Upper lobe of left lung (tissue), 6 donors: ENCODE measurements around the gene ALG9. TPM values are rescaled to one million over a fixed set of nuclear protein-coding genes. Genes with fewer than 3 reads are reported as not detected.
"Not testable (repeated sequence)": the region's sequence is repeated elsewhere in the genome, so short reads cannot be mapped to it uniquely, and the experiment has no call there.

ENCODE experiments used
- ATAC-seq, 2 donors: fragments of 200-7000 bp; cut with Tn5 transposase; one replicate each; pipeline ENCODE4 v1.9.1; 2022; ENCODE audit warnings: mild to moderate bottlenecking in 2 of 2, moderate library complexity in 2 of 2; ENCODE audit not compliant: low FRiP score in 2 of 2
- DNase-seq, 2 donors: peaks; one replicate each; pipeline ENCODE4 v3.0.0-alpha.2; 2019 to 2020
- H3K27ac ChIP-seq, 4 donors: fragments of 200-600 bp; sonication (generic); one replicate each; pipeline ENCODE4 v1.5.1; 2016 to 2019
- H3K27me3 ChIP-seq, 4 donors: fragments of 200-600 bp; sonication (generic); one replicate each; pipeline ENCODE4 v1.5.1; 2017 to 2019
- H3K36me3 ChIP-seq, 4 donors: fragments of 200-600 bp; sonication (generic); one replicate each; pipeline ENCODE4 v1.5.1; 2016 to 2019
- H3K4me1 ChIP-seq, 4 donors: fragments of 200-600 bp; sonication (generic); one replicate each; pipeline ENCODE4 v1.5.1; 2018 to 2019
- H3K4me3 ChIP-seq, 4 donors: fragments of 200-600 bp; sonication (generic); one replicate each; pipeline ENCODE4 v1.5.1; 2017 to 2019; ENCODE audit warnings: mild to moderate bottlenecking in 2 of 4, moderate library complexity in 1 of 4
- H3K9me3 ChIP-seq, 4 donors: fragments of 200-600 bp; sonication (generic); one replicate each; pipeline ENCODE4 v1.5.1; 2018 to 2019
- EP300 ChIP-seq, 4 donors: sonication (generic); formaldehyde crosslinking; IDR thresholded peaks; one replicate each; pipeline ENCODE4 v1.5.1; 2017; ENCODE audit warnings: antibody characterized with exemption in 4 of 4, control low read depth in 2 of 4
- POLR2A ChIP-seq, 4 donors: fragments of 450-650 bp; IDR thresholded peaks; one replicate each; pipeline ENCODE4 v1.5.1; 2016 to 2017; ENCODE audit warnings: antibody characterized with exemption in 4 of 4, mild to moderate bottlenecking in 2 of 4
- POLR2AphosphoS5 ChIP-seq, 2 donors: sonication (generic); formaldehyde crosslinking; IDR thresholded peaks; one replicate each; pipeline ENCODE4 v1.5.1; 2017; ENCODE audit warnings: antibody characterized with exemption in 2 of 2
- WGBS, 2 donors: methylation state at CpG; one replicate each; pipeline ENCODE4 v1.1.5; 2017 to 2018; 5-methylcytosine and 5-hydroxymethylcytosine counted together
- total RNA-seq, 6 donors: library from RNA; depleted of rRNA in 4 of 6; stranded (reverse); fragments of >200 nt in 4 of 6; gene quantifications; one replicate each; pipeline versions ENCODE4 v1.1.0 to v1.2.1, GENCODE V29; 2016 to 2021
- TF ChIP-seq, protein P1 (sequence below), 6 experiments: fragments of 450-650 bp in 4 of 6; fragments of 200-600 bp in 2 of 6; sonication (generic) in 2 of 6; IDR thresholded peaks; one replicate each; pipeline ENCODE4 v1.5.1; 2016 to 2019; ENCODE audit warnings: antibody characterized with exemption in 6 of 6
- donor health status: DM: no; HTN: no; CAD: no; lungs with moderate emphysema.
- donor health status: DM: no; HTN: yes; CAD: no; lungs with severe emphysema.

ALG9 gene
- total RNA-seq, 6 donors from 2014 or later, result 15.7 to 34.8 (median 20.9) TPM

GRCh38 chr11:111776398-111777093 lies 94.8 kb downstream of the ALG9 start:
- Histone ChIP-seq H3K27ac (peak overlapping the region in 1 of 4 donors; percentile 23), H3K4me1 (no peaks in the 10 kb centered on the region), H3K27me3 (no peaks in the 10 kb centered on the region), H3K4me3 (no peak overlapping the region), H3K36me3 (no peaks in the 10 kb centered on the region), H3K9me3 (no peaks in the 10 kb centered on the region)
- TF ChIP-seq EP300 (IDR thresholded peaks at IDR 0.05) (no peak), POLR2AphosphoS5 (IDR thresholded peaks at IDR 0.05) (no peak)
- WGBS, 2 donors, result 85 to 91% methylated on average over 6 of the region's 6 CpGs
- DNase-seq, result no peak
- ATAC-seq, result no peak

DNA sequence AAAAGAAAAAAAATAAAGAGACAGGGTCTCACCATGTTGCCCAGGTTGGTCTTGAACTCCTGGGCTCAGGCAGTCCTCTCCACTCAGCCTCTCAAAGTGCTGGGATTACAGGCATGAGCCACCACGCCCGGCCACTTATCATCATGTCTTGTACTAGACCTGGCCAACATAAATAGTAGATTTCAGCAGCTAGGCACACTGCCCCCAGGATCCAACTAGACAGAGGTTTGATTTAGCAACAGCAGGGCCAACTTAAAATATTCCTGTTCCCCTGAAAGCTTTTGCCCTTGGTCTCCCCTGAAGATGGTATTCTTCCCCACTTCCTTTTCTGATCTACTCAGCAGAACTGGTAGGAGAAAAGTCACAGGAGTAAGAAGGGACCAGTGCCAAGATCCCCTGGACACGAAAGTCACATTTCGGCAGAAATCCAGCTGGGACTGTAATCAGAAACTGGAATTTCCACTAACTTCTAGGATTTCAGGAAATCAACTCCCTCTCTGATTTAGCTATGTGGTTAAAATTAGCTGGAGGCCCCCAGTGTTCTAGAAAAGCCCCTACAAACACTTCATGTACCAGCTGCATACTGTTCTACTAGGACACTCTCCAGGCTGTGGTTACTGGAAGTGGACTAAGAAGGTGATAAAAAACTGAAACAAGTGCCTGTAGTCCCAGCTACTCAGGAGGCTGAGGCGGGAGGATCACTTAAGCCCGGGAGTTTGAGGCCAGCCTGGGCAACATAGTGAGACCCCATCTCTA lies 96.2 kb downstream of the ALG9 start:
- ATAC-seq (peak in 1 of 2 donors; percentile 56), DNase-seq (peak in 1 of 2 donors; percentile 65)
- TF ChIP-seq POLR2AphosphoS5 (IDR thresholded peaks at IDR 0.05) (no peak), POLR2A (IDR thresholded peaks at IDR 0.05) (no peak), EP300 (IDR thresholded peaks at IDR 0.05) (no peak)
- TF ChIP-seq, protein P1, sequence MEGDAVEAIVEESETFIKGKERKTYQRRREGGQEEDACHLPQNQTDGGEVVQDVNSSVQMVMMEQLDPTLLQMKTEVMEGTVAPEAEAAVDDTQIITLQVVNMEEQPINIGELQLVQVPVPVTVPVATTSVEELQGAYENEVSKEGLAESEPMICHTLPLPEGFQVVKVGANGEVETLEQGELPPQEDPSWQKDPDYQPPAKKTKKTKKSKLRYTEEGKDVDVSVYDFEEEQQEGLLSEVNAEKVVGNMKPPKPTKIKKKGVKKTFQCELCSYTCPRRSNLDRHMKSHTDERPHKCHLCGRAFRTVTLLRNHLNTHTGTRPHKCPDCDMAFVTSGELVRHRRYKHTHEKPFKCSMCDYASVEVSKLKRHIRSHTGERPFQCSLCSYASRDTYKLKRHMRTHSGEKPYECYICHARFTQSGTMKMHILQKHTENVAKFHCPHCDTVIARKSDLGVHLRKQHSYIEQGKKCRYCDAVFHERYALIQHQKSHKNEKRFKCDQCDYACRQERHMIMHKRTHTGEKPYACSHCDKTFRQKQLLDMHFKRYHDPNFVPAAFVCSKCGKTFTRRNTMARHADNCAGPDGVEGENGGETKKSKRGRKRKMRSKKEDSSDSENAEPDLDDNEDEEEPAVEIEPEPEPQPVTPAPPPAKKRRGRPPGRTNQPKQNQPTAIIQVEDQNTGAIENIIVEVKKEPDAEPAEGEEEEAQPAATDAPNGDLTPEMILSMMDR (IDR thresholded peaks at IDR 0.05), result no peak
- peak overlapping the region; percentile 16 to 61 (median 31) for H3K27ac ChIP-seq
- no peaks in the 10 kb centered on the region for H3K36me3 ChIP-seq
- no peak overlapping the region for H3K4me3 ChIP-seq
- H3K9me3 ChIP-seq, result no peaks in the 10 kb centered on the region
- 51 to 61% methylated on average over 6 of the region's 6 CpGs for WGBS, 2 donors
- no peaks in the 10 kb centered on the region for H3K27me3 ChIP-seq
- H3K4me1 ChIP-seq, result no peaks in the 10 kb centered on the region

GRCh38 chr11:111772535-111772934 lies 98.8 kb downstream of the ALG9 start:
- Histone ChIP-seq H3K36me3 (no peaks in the 10 kb centered on the region), H3K9me3 (no peaks in the 10 kb centered on the region), H3K4me1 (peaks cover 0 to under 1% (median 0%) of the 10 kb centered on the region in 4 donors), H3K27me3 (no peaks in the 10 kb centered on the region), H3K4me3 (no peak overlapping the region), H3K27ac (no peak overlapping the region)
- 90 to 93% methylated on average over 2 of the region's 2 CpGs for WGBS, 2 donors
- TF ChIP-seq EP300 (IDR thresholded peaks at IDR 0.05) (no peak), POLR2AphosphoS5 (IDR thresholded peaks at IDR 0.05) (no peak), POLR2A (IDR thresholded peaks at IDR 0.05) (no peak)
- TF ChIP-seq, protein P1 (IDR thresholded peaks at IDR 0.05), result no peak
- DNase-seq (no peak), ATAC-seq (no peak)

GRCh38 chr11:111771205-111771604 lies 100.2 kb downstream of the ALG9 start:
- WGBS, 2 donors, result 96 to 97% methylated on average over 5 of the region's 5 CpGs
- ATAC-seq, result not testable (repeated sequence)

DNA sequence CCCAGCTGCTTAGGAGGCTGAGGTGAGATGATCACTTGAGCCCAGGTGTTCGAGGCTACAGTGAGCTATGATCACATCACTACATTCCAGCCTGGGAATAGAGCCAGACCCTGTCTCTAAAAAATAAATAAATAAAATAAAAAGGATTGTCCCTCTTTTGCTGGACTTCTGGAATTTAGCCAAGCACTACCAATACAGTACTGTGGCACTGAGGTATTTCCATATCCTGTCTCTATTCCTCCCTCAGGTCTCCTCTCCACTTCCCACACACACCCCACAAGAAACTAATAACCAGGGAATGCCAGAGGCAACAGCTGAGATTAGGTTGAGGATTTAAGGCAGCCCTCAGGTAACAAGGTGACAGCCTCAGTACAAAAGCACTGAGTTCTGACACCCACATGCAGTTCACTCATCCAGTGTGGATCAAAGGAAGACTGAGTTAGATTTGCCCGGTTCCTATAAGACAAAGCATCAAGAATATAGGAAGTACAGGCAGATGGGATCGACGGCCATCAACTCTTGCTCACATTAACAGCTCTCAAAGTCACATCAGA lies 100.7 kb downstream of the ALG9 start:
- no peak for ATAC-seq
- Histone ChIP-seq H3K9me3 (no peaks in the 10 kb centered on the region), H3K27me3 (no peaks in the 10 kb centered on the region), H3K4me1 (peaks cover 6 to 9% (median 7%) of the 10 kb centered on the region in 4 donors), H3K36me3 (no peaks in the 10 kb centered on the region), H3K27ac (no peak overlapping the region), H3K4me3 (no peak overlapping the region)
- TF ChIP-seq POLR2AphosphoS5 (IDR thresholded peaks at IDR 0.05) (no peak), POLR2A (IDR thresholded peaks at IDR 0.05) (no peak), EP300 (IDR thresholded peaks at IDR 0.05) (no peak)
- TF ChIP-seq, protein P1 (IDR thresholded peaks at IDR 0.05), result no peak
- DNase-seq, result no peak
- WGBS, 2 donors, result 81 to 84% methylated on average over 4 of the region's 4 CpGs

More at GRCh38 chr11:111771205-111771604, 100.2 kb downstream of the ALG9 start:
- H3K36me3 ChIP-seq, DNase-seq, H3K9me3 ChIP-seq, H3K27me3 ChIP-seq, H3K4me3 ChIP-seq, H3K27ac ChIP-seq, H3K4me1 ChIP-seq: not testable (repeated sequence)
